Transverse colon (tissue), 4 donors: ENCODE results near the gene MAP4. TPM values are rescaled to one million over a fixed set of nuclear protein-coding genes. Genes with fewer than 3 reads are reported as not detected.
"Not testable (repeated sequence)": the region's sequence is repeated elsewhere in the genome, so short reads cannot be mapped to it uniquely, and the experiment has no call there.

Experiments
- DNase-seq: peaks from one replicate; pipeline ENCODE4 v3.0.0-alpha.2; 2019
- H3K27ac ChIP-seq, 4 donors: fragments of 200-600 bp; sonication (generic); 2 replicates each; pipeline ENCODE4 v1.5.1; 2016 to 2018; ENCODE audit warnings: inconsistent platforms in 4 of 4
- H3K27me3 ChIP-seq: fragments of 200-600 bp; sonication (generic); 2 replicates; pipeline ENCODE4 v1.5.1; 2017; ENCODE audit warnings: inconsistent platforms
- H3K36me3 ChIP-seq, 4 donors: fragments of 200-600 bp; sonication (generic); 2 replicates each; pipeline ENCODE4 v1.5.1; 2017 to 2019; ENCODE audit warnings: inconsistent platforms in 4 of 4
- H3K4me1 ChIP-seq, 4 donors: fragments of 200-600 bp; sonication (generic); 2 replicates each; pipeline ENCODE4 v1.5.1; 2017 to 2020; ENCODE audit warnings: inconsistent platforms in 4 of 4
- H3K4me3 ChIP-seq, 4 donors: fragments of 200-600 bp; sonication (generic); 1 replicate in 1 of 4; 2 replicates in 3 of 4; pipeline versions ENCODE4 v1.5.1 to v1.6.1; 2017 to 2019; ENCODE audit warnings: inconsistent platforms in 4 of 4
- H3K9me3 ChIP-seq, 2 donors: fragments of 200-600 bp; sonication (generic); 2 replicates each; pipeline ENCODE4 v1.5.1; 2017 to 2019; ENCODE audit warnings: inconsistent platforms in 2 of 2
- EP300 ChIP-seq: sonication (generic); formaldehyde crosslinking; IDR thresholded peaks from one replicate; pipeline ENCODE4 v1.6.1; 2017; ENCODE audit warnings: antibody characterized with exemption, low read depth
- POLR2A ChIP-seq: fragments of 450-650 bp; IDR thresholded peaks from one replicate; pipeline ENCODE4 v1.6.1; 2016; ENCODE audit warnings: antibody characterized with exemption, mild to moderate bottlenecking, moderate library complexity
- POLR2AphosphoS5 ChIP-seq, 3 donors: sonication (generic); formaldehyde crosslinking; IDR thresholded peaks; one replicate each; pipeline ENCODE4 v1.6.1; 2016; ENCODE audit warnings: antibody characterized with exemption in 3 of 3
- WGBS, 2 donors: methylation state at CpG; one replicate each; pipeline ENCODE4 v1.1.5; 2018; ENCODE audit warnings: low coverage in 1 of 2; 5-methylcytosine and 5-hydroxymethylcytosine counted together
- in situ Hi-C, 4 donors: fragments of 200-750 bp; cut with MboI; loops; one replicate each; pipeline versions ENCODE4 v1.15.0 to v1.15.1; 2017; ENCODE audit warnings: low sequenced_read_pairs in 3 of 4, low pct_ligation_motif_present in 1 of 4, low pct_unique_long_range_greater_than_20kb in 1 of 4
- intact Hi-C: fragments of 100-400 bp; cut with DNase I; formaldehyde crosslinking; loops from one replicate; pipeline ENCODE4 v1.15.1; 2023; ENCODE audit warnings: low total_unique reads
- total RNA-seq, 4 donors: library from RNA; depleted of rRNA; stranded (reverse); fragments of >200 nt; gene quantifications; one replicate each; pipeline ENCODE4 v1.1.0, GENCODE V29; 2016
- TF ChIP-seq, protein P1 (sequence below), 5 experiments: fragments of 200-600 bp in 3 of 5; fragments of 450-650 bp in 2 of 5; sonication (generic) in 3 of 5; IDR thresholded peaks; 1 replicate in 2 of 5; 2 replicates in 3 of 5; pipeline ENCODE4 v1.5.1; 2016 to 2017; ENCODE audit warnings: antibody characterized with exemption in 5 of 5, inconsistent platforms in 3 of 5, mild to moderate bottlenecking in 2 of 5, moderate library complexity in 1 of 5

MAP4 gene
- total RNA-seq, 4 donors from 2014 or later = 68.8 to 148 (median 82.9) TPM

DNA sequence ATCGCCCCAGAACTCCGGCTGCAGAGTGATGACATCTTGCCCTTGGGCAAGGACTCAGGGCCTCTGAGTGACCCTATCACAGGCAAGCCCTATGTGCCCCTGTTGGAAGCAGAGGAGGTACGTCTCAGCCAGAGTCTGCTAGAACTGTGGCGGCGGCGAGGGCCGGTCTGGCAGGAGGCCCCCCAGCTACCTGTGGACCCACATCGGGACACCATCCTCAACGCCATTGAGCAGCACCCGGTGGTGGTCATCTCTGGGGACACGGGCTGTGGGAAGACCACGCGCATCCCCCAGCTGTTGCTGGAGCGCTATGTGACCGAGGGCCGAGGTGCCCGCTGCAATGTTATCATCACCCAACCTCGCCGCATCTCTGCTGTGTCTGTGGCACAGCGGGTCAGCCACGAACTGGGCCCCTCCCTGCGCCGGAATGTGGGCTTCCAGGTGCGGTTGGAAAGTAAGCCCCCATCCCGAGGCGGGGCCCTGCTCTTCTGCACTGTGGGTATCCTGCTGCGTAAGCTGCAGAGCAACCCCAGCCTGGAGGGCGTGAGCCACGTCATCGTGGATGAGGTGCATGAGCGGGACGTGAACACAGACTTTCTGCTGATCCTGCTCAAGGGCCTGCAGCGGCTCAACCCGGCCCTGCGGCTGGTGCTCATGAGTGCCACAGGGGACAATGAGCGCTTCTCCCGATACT lies 169.9 kb downstream of the MAP4 start:
- Histone ChIP-seq H3K27me3 (no peaks in the 10 kb centered on the region), H3K27ac (no peak overlapping the region), H3K4me1 (no peaks in the 10 kb centered on the region), H3K36me3 (peaks cover 0 to 52% (median 23%) of the 10 kb centered on the region in 4 donors), H3K9me3 (no peaks in the 10 kb centered on the region), H3K4me3 (no peak overlapping the region)
- intact Hi-C loops = no loop called here
- 96% methylated on average over 35 of the region's 37 CpGs; no CpG with 5 or more reads in 1 of the 2 donors for WGBS, 2 donors
- in situ Hi-C loops = loop anchor here in 2 of 4 donors (25.0 kb wide), 2 partner anchors 141 to 316 kb away; no protein-coding TSS in a partner anchor
- TF ChIP-seq POLR2A (no peak), EP300 (no peak), POLR2AphosphoS5 (IDR thresholded peaks at IDR 0.05) (no peak)
- TF ChIP-seq, protein P1, sequence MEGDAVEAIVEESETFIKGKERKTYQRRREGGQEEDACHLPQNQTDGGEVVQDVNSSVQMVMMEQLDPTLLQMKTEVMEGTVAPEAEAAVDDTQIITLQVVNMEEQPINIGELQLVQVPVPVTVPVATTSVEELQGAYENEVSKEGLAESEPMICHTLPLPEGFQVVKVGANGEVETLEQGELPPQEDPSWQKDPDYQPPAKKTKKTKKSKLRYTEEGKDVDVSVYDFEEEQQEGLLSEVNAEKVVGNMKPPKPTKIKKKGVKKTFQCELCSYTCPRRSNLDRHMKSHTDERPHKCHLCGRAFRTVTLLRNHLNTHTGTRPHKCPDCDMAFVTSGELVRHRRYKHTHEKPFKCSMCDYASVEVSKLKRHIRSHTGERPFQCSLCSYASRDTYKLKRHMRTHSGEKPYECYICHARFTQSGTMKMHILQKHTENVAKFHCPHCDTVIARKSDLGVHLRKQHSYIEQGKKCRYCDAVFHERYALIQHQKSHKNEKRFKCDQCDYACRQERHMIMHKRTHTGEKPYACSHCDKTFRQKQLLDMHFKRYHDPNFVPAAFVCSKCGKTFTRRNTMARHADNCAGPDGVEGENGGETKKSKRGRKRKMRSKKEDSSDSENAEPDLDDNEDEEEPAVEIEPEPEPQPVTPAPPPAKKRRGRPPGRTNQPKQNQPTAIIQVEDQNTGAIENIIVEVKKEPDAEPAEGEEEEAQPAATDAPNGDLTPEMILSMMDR (IDR thresholded peaks at IDR 0.05) = no peak
- DNase-seq = no peak

- TF ChIP-seq, protein P1 (IDR thresholded peaks at IDR 0.05) = no peak
- TF ChIP-seq POLR2A (no peak), EP300 (no peak), POLR2AphosphoS5 (IDR thresholded peaks at IDR 0.05) (no peak)
- intact Hi-C loops = no loop called here
- H3K36me3 ChIP-seq = peaks cover 0 to 53% (median 25%) of the 10 kb centered on the region in 4 donors
Observed at GRCh38 chr3:47841786-47842349, 174.3 kb downstream of the MAP4 start.

GRCh38 chr3:47838503-47838902 lies 177.7 kb downstream of the MAP4 start:
- TF ChIP-seq, protein P1 (IDR thresholded peaks at IDR 0.05) = no peak
- no peak for TF ChIP-seq POLR2AphosphoS5 (IDR thresholded peaks at IDR 0.05)
- TF ChIP-seq POLR2A = no peak
- no peak for TF ChIP-seq EP300
- WGBS, 2 donors = 80 to 90% methylated on average over 1 to 5 of the region's 5 CpGs
- Histone ChIP-seq H3K9me3 (no peaks in the 10 kb centered on the region), H3K27ac (no peak overlapping the region), H3K4me3 (no peak overlapping the region), H3K4me1 (no peaks in the 10 kb centered on the region), H3K36me3 (peaks cover 0 to 59% (median 26%) of the 10 kb centered on the region in 4 donors), H3K27me3 (no peaks in the 10 kb centered on the region)
- DNase-seq = no peak
- intact Hi-C loops (no loop called here), in situ Hi-C loops (loop anchor here (5.0 to 25.0 kb wide), 6 partner anchors 149 to 324 kb away; no protein-coding TSS in a partner anchor)

More at GRCh38 chr3:47841786-47842349, 174.3 kb downstream of the MAP4 start:
- Histone ChIP-seq H3K4me1 (no peaks in the 10 kb centered on the region), H3K9me3 (no peaks in the 10 kb centered on the region), H3K27me3 (no peaks in the 10 kb centered on the region), H3K27ac (no peak overlapping the region), H3K4me3 (no peak overlapping the region)
- in situ Hi-C loops = loop anchor here in 2 of 4 donors (25.0 kb wide), 2 partner anchors 145 to 320 kb away; no protein-coding TSS in a partner anchor
- no peak for DNase-seq
- 76 to 83% methylated on average over 3 to 7 of the region's 7 CpGs for WGBS, 2 donors

DNA sequence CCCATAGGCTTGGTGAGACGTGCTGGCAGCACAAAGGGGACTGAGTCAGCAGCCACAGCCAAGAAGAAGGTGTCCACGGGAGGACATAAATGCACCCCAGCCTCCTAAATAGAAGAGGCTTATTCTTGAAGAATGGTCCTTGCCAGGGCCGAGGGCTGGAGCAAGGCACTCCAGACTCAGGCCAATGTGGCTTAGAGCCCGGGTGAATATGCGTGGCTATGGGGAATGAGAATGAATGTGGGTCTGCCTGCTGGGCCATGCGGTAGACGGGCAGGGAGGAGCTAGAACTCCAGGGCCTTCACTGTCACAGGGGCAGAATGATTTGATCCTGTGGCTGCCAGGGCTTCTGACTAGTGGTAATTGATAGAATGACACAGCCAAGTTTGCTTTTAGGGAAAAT lies 179.2 kb downstream of the MAP4 start:
- TF ChIP-seq POLR2A = no peak
- no peak for TF ChIP-seq POLR2AphosphoS5 (IDR thresholded peaks at IDR 0.05)
- TF ChIP-seq EP300 = no peak
- TF ChIP-seq, protein P1 (IDR thresholded peaks at IDR 0.05) = no peak
- Histone ChIP-seq H3K27me3 (no peaks in the 10 kb centered on the region), H3K4me3 (no peak overlapping the region), H3K36me3 (peaks cover 0 to 59% (median 26%) of the 10 kb centered on the region in 4 donors), H3K9me3 (no peaks in the 10 kb centered on the region), H3K27ac (no peak overlapping the region), H3K4me1 (no peaks in the 10 kb centered on the region)
- no peak for DNase-seq
- in situ Hi-C loops (loop anchor here (5.0 to 25.0 kb wide), 6 partner anchors 150 to 325 kb away; no protein-coding TSS in a partner anchor), intact Hi-C loops (no loop called here)
- 82 to 88% methylated on average over 1 to 7 of the region's 7 CpGs for WGBS, 2 donors

- peaks cover 8 to 16% (median 16%) of the 10 kb centered on the region in 4 donors for H3K4me1 ChIP-seq
- H3K36me3 ChIP-seq = peaks cover 0 to 61% (median 27%) of the 10 kb centered on the region in 4 donors
- H3K27ac ChIP-seq, H3K27me3 ChIP-seq, DNase-seq, H3K4me3 ChIP-seq, intact Hi-C loops, H3K9me3 ChIP-seq: not testable (repeated sequence)
- in situ Hi-C loops = loop anchor here in 2 of 4 donors (25.0 kb wide), 2 partner anchors 158 to 333 kb away; no protein-coding TSS in a partner anchor
- 67 to 81% methylated on average over 6 to 9 of the region's 9 CpGs for WGBS, 2 donors
Observed at GRCh38 chr3:47829482-47829881, 186.7 kb downstream of the MAP4 start.
